GM21423 (cell line): ENCODE results near the gene HK1.
"Not testable (repeated sequence)": the region's sequence is repeated elsewhere in the genome, so short reads cannot be mapped to it uniquely, and the experiment has no call there.

Experiments
- ATAC-seq: cut with Tn5 transposase; IDR thresholded peaks from one replicate; pipeline ENCODE4 v1.9.1; 2021; ENCODE audit warnings: mild to moderate bottlenecking, moderate library complexity; ENCODE audit not compliant: unreplicated experiment

HK1 gene

DNA sequence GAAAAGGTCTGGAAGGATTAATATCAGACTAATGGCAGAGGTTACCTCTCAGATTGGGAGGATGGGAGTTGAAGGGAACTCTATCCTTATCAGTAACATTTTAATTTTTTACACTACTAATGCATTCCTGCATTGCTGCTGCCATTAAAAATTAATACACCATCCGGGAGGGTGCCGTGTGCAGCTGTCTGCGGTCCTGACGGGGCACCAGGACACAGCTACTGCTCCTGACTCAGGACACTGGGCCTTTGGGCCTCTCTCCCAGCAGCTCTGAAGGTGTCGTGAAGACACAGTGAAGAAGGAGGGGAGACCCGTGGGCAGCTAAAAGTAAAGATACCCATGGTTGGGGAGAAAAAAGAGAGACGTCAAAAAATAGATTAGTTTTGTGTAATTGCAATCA, 23.4 kb upstream of the HK1 start:
- no peak for ATAC-seq

DNA sequence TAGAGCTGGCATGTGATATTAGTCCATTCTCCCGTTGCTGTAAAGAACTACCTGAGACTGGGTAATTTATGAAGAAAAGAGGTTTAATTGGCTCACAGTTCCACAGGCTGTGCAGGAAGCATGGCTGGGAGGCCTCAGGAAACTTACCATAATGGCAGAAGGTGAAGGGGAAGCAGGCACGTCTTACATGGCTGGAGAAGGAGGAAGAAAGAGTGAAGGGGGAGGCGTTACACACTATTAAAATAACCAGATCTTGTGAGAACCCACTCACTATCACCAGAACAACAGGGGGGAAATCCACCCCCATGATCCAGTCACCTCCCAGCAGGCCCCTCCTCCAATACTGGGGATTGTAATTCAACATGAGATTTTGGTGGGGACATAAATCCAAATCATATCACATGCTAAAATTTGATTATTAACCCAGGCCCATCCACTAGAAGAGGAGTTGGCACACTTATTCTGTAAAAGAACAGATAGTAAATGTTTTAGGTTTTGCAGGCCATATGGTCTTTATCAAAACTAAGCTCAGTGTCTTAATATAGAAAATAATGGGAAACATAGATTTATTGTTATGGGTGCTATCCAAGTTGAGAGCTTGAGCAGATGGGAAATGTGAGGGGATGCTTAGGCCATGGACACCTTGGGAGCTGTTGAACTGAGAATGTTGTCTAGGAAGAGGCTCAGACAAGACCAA, 18.6 kb upstream of the HK1 start:
- ATAC-seq, result no peak

DNA sequence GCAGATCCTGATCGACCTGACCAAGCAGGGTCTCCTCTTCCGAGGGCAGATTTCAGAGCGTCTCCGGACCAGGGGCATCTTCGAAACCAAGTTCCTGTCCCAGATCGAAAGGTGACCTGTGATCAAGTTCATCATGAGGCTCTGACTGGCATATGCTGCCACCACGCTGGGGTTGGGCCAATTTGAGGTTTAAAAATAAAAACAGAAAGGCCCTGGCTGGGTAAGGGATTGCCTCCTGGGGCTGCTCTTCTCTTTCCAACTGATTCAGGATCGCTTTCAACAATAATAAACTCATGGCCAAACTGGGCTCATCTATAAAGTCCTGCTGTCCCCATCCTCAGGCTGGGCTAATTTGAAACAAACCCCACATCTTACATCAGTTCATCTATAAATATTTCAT, 17.1 kb upstream of the HK1 start:
- no peak for ATAC-seq

DNA sequence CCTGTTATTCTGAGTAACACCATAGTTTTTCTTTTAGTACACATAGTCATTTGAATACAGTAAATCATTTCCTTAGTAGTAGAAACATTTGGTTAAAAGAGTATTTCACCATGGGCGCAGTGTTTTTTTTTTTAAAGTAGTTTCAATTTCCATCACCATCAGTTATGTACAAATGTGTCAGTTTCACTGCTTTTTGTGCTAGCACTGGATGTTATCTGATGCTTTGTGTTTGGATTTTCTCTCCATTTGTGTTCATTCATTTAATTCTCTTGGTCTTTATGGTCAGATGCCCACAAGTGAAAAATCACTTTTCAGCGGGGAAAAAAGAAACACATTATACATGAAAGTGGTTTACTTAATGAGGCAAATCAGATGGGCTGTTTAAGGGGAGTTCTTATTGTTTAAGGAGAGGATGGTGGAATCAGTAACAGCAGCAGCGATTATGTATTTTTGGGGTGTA, 16.0 kb upstream of the HK1 start:
- no peak for ATAC-seq

DNA sequence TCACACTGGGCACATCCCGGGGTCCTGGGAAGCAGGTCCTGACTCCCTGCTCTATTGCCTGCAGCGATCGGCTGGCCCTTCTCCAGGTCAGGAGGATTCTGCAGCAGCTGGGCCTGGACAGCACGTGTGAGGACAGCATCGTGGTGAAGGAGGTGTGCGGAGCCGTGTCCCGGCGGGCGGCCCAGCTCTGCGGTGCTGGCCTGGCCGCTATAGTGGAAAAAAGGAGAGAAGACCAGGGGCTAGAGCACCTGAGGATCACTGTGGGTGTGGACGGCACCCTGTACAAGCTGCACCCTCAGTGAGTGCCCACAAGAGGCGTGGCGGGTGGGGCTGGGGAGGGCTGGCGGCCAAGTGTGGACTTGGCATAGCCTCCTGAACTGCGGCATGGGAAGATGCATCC, 12.8 kb upstream of the HK1 start:
- no peak for ATAC-seq

DNA sequence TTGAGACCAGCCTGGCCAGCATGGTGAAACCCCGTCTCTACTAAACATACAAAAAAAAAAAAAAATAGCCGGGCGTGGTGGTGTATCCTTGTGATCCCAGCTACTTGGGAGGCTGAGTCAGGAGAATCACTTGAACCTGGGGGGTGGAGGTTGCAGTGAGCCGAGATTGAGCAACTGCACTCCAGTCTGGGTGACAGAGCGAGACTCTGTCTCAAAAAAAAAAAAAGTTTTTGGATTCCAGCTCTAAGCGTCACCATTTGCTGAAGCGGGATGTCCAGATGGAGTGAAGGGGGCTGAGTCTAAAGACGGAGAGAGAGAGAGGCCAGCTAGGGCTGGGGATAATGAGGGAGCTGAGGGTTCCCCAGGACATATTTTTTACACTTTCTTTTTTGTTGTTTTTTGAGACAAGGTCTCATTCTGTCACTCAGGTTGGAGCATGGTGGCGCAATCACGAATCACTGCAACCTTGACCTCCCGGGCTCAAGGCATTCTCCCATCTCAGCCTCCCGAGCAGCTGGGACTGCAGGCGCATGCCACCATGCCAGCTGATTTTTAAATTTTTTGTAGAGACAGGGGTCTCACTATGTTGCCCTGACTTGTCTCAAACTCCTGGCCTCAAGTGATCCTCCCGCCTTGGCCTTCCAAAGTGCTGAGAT, 9.4 kb upstream of the HK1 start:
- ATAC-seq, result no peak

DNA sequence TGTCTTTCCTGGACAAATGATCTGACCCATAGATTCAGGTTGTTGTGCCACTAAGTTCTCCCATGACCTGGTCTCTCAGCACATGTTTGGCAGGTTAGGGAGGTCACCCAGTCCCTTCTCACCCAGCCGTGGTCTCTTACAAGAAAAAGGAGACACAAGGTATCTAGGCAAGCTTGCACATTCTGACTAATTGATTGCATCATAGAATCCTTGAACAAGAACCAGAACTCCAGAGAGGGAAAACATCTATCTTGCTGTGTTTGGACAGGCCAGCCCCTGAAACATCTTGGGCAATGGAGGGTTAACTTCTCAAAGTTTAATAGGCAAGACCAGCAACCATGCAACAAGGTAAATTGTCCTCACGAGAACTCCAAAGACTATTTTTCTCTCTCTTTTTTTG, 8.5 kb upstream of the HK1 start:
- ATAC-seq, result no peak

DNA sequence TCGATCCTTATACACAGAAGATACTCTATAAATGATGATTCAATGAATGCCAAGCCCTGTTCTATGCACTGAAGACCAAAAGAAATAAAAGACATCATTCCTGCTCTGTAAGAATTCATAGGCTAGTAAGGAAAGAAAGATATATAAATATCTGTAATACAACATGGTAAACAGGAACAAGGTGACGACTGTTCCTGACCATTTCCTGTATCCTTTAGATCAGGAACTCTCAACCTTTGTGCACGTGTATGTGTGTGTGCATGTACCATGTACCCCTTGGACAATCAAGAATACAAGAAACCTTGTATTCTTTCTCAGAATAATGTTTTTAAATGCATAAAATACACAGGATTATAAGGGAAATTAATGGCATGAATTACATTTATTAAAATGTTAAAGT, 7.3 kb upstream of the HK1 start:
- no peak for ATAC-seq

DNA sequence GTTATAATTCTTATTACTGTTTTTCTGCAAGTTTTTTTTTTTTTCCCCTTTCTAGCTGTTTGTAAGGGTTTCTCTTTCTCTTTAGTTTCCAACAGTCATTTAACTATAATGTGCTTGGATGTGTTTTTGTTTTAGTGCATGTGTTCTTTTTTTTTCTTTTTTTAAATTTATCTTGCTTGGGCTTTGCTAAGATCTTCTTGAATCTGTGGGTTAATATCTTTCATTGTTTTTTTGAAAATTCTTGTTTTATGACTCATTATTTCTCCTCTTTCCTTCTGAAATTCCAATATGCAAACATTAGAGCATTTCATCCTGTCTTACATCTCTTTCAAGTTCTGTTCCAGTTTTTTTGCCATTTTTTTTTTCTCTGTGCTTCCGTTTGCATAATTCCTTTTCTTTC, 5.7 kb upstream of the HK1 start:
- ATAC-seq, result no peak

DNA sequence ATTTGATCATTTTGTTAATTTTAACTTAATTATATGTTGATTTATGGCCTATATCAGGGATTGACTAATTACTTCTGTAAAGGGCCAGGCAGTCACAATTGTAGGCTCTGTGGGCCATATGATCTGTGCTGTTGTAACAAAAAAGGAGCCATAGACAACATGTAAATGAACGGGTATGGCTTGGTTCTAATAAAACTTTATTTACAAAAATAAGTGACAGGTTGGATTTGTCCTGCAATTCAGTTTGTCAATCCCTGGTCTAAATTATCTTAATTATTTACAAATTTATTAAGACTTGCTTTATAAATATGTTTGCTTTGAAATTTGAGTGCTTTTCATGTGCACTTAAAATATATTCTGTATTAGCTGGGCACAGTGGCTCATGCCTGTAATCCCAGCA, 2.9 kb upstream of the HK1 start:
- no peak for ATAC-seq

DNA sequence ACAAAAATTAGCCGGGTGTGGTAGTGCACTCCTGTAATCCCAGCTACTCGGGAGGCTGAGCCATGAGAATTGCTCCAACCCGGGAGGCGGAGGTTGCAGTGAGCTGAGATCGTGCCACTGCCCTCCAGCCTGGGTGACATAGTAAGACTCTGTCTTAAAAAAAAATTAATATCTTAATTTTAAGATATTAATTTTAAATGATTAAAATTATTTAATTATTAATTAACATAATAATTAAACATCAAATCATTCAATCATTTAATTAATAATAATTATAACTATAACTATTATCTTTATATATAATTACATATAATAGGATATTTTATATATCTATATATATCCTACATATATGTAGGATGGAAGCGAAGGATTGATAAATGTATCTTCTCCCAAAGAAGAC, 1.8 kb upstream of the HK1 start:
- no peak for ATAC-seq

DNA sequence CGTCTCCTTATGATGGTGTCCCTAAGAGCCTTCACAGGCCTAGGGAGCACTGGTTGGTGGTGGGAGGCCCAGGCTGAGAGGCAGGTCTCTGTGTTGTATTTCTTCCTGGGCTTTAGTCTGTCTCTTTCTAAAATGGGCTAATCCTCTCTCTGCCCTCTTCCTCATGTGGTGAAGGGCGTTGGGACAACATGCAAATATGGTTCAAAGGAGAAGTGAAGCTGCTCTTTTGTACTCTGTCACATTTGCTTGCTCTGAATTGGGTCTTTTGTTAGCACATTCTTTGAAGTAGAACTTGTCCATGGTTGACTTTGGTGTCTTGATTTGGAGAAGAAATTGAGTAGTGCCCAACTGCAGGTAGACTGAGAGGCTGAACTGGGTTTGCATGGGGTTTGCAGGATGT, 814 bp downstream of the HK1 start:
- no peak for ATAC-seq

DNA sequence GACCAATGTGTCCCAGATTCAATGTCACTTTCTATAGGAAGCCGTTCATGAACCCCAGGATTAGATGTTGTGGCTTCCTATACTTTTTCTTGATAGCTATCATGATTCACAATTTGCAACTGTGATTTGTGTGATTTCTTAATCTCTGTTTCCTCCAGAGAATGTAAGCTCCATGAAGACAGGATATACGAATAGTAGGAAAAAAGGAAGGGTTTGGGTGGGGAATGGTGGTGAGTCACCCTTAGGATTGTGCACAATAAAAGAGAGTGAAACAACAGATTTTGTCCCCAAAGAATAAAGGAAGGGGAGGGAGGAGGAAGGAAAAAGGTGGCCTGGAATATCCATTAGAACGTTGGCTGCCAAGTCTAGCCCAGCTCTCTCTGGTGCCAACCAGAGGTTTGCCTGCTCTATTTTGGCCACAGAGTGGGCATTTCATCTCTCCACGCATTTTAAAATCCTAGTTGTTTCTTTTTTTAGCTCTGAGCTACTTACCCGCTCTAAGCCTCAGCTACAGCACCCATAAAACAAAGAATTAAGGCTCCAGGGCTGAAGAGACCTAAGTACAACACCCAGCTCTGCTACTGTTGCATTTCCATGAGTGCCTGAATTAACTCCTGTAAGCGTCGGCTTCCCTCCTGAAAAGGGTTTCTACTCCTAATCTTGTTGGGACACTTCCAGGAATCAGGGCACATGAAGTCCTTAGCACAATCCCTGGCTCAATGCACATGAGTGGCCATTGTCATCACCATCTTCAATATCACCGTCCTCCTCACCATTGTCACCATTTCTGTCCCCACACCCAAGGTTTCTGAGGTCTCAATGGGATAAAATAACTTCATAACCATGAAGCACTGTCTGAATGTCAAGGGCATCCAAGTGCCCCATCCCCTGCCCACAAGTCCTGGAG, 3.5 kb downstream of the HK1 start:
- no peak for ATAC-seq

DNA sequence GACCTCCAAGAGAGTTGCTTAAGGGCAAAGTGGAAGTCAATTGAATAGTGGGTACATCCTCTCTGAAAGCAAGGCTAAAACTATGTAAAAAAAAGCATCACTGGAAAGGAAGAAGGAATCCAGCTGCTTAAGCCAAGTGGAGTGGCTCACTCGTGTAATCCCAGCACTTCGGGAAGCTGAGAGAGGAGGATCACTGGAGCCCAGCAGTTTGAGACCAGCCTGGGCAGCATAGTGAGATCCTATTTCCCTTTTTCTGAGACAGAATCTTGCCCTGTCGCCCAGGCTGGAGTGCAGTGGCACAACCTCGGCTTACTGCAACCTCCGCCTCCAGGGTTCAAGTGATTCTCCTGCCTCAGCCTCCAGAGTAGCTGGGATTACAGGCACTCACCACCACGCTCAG, 6.1 kb downstream of the HK1 start:
- ATAC-seq, result not testable (repeated sequence)

DNA sequence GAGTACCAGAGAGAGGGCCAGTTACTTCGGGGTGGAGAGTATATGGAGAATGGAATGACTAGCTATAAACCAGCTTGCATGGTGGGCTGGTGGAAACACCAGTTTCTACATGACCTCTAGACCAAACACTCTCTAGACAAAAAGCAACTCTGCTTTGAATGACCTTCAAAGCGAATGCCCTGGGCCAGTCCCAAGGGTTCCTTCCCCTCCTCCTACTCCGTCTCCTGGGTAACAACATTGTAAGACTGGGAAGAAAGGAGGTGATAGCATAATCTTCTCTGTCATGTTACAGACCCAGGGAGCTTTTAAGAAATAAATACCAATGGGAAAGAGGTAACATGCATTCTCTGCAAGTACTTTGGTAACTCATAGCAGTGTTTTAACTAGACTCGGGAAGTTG, 7.4 kb downstream of the HK1 start:
- ATAC-seq, result no peak

DNA sequence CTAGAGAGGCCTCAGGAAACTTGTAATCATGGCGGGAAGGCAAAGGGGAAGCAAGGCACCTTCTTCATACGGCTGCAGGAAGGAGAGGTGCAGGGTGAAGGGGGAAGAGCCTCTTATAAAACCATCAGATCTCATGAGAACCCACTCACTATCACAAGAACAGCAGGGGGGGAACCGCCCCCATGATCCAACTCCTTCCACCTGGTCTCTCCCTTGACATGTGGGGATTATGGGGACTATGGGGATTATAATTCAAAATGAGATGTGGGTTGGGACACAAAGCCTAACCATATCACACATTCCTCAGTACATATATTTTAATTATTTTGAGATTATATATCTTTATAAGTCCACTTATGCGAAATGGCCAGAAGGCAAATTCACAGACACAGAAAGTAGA, 8.9 kb downstream of the HK1 start:
- ATAC-seq, result no peak

DNA sequence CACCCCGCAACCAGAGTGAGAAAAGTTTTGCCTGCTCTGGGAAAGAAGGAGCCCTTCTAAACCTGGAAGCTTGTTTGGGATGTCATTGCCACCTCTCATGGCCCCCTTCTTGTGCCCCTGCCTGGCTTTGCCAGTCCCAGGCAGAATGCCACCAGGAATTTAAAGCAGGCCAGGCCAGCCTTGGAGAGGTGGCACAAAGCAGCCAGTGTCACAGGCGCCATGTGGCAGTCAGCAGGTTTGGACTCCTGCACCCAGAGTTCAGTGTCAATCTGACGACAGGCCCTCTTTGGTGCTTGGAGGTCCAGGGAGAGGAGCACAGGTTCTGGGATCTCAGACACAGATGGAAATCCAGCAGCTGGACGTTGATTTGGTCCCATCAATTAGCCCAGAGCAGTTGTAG, 12.7 kb downstream of the HK1 start:
- no peak for ATAC-seq

DNA sequence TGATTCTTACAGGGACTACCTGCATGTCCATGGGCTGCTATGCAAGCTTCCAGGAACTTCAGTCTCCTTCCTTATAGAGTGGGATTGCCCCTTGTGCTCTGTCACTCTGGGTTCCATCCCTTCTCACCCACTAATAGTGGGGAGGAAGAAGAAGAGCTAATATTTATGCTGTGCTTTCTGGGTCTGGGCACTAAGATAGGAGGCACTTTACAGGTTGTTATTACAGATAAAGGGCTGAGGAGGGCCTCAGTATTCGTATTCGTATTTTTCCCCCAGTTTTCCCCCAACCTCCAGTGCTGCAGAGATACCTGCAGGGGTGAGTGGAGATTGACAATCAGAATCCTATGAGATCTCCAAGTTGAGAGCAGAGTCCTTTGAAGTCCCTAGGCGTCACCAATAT, 14.2 kb downstream of the HK1 start:
- ATAC-seq, result no peak

DNA sequence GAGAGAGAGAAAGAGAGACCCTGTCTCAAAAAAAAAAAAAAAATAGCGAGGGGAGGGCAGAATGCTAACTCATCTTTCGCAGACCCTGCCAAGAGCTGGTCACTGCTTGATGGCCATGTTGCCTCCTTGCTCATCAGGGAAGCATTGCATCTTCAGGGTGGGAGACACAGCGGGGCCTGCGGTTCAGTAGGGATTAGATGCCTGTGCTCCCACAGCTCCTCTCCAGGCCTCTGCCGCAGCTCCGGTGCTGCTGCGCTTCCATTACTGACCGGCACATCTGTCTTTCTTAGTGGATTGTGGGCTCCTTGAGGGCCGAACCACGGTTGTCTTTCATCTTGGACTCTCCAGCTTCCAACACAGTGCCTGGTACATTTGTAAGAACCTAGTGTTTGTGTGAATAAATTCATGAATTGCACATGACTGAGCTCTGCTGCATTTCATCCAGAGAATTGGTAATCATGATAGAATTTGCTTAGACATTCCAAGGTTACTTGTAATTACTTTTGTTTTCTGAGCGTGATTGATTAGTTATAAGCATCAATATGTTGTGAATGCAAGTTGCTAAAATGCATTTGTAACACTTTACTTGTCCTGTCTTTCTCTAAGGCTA, 16.8 kb downstream of the HK1 start:
- no peak for ATAC-seq

DNA sequence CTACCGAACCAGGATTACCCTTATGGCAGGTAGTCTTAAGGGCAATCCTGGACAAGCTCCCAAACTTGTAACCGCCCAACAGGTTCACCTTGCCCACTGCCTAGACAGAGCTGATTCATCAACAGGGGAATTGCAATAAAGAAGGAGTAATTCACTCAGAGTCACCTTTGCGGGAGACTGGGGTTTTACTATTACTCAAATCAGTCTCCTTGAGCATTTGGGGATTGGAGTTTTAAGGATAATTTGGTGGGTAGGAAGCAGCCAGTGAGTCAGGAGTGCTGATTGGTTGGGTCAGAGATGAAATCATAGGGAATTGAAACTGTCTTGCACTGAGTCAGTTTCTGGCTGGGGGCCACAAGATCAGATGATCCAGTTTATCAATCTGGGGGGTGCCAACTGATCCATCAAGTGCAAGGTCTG, 25.3 kb downstream of the HK1 start:
- no peak for ATAC-seq

DNA sequence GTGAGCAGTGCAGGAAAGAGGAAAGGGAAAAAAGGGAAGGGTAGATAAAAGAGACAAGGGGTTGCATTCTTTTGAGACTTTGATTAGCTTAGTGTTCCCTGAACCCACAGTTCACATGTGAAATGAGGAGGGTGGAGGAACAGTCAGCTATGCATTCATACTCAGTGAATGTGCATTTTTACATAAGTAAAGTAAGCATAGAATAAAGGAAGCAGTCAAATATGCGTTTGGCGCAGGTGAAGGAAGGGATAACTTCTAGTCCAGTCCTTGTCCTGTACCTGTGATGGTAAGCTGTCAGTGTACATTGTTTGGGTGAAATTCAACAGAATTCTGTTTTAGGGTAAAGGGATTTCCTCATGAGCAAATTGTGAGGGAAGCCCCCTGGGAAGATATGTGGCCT, 28.1 kb downstream of the HK1 start:
- ATAC-seq, result no peak
